ENCODE measurements around the gene METTL6. TPM values are rescaled to one million over a fixed set of nuclear protein-coding genes. Genes with fewer than 3 reads are reported as not detected.

METTL6 gene
- total RNA-seq, 2 experiments from 2014 or later = 12.7 to 23.5 TPM

- Histone ChIP-seq H2AFZ (ENCODE audit: low read length) (no peak overlapping the region), H3K4me3 (ENCODE audit: low read depth, low read length, poor library complexity, severe bottlenecking) (no peak overlapping the region), H3K4me1 (ENCODE audit: insufficient read depth, low read length, poor library complexity, severe bottlenecking) (no peaks in the 10 kb centered on the region), H3K27ac (ENCODE audit: low read depth, low read length, poor library complexity, severe bottlenecking) (no peak overlapping the region), H3K4me2 (ENCODE audit: low read length) (no peak overlapping the region), H3K9me2 (ENCODE audit: insufficient read depth, low read length) (no peaks in the 10 kb centered on the region), H3K9me3 (ENCODE audit: low read length) (no peaks in the 10 kb centered on the region), H3K36me3 (ENCODE audit: insufficient read depth, low read length) (peaks cover 42% of the 10 kb centered on the region), H3K79me2 (ENCODE audit: insufficient read depth, low read depth, low read length) (no peaks in the 10 kb centered on the region), H4K20me1 (ENCODE audit: insufficient read depth, low read length) (no peaks in the 10 kb centered on the region)
- BruUV-seq (replicated peaks) = no TSS peak
- TF ChIP-seq EZH2phosphoT487 (IDR thresholded peaks at IDR 0.05; ENCODE audit: borderline replicate concordance, low read depth, low read length) = no peak
- ChIA-PET CTCF (ENCODE audit: unreplicated experiment) (no interaction called here), POLR2A (interaction anchor here (0.6 to 1.1 kb wide), 3 partner anchors 13 to 819 kb away, joined by 3 to 4 read pairs (median 3); no protein-coding TSS in a partner anchor)
- intact Hi-C loops (cut with micrococcal nuclease; ENCODE audit: unreplicated experiment) = no loop called here
- no peak for DNase-seq (ENCODE audit: low spot score)
Observed at GRCh38 chr3:15443826-15444524, 16.6 kb upstream of the METTL6 start.

- H3K79me2 ChIP-seq (ENCODE audit: insufficient read depth, low read depth, low read length) = no peaks in the 10 kb centered on the region
- no peak overlapping the region for H3K27ac ChIP-seq (ENCODE audit: low read depth, low read length, poor library complexity, severe bottlenecking)
- H3K4me2 ChIP-seq (ENCODE audit: low read length) = no peak overlapping the region
- no peaks in the 10 kb centered on the region for H3K9me2 ChIP-seq (ENCODE audit: insufficient read depth, low read length)
- DNase-seq (ENCODE audit: low spot score) = no peak
- TF ChIP-seq CTCF (conservative IDR thresholded peaks at IDR 0.05; ENCODE audit: low read length) (no peak), EZH2phosphoT487 (IDR thresholded peaks at IDR 0.05; ENCODE audit: borderline replicate concordance, low read depth, low read length) (no peak)
- no peak overlapping the region for H2AFZ ChIP-seq (ENCODE audit: low read length)
- no peak overlapping the region for H3K4me3 ChIP-seq (ENCODE audit: low read depth, low read length, poor library complexity, severe bottlenecking)
- H3K36me3 ChIP-seq (ENCODE audit: insufficient read depth, low read length) = peaks cover 73% of the 10 kb centered on the region
- ChIA-PET CTCF (ENCODE audit: unreplicated experiment) (no interaction called here), POLR2A (interaction anchor here (0.6 kb wide), 1 partner anchor 1517 kb away, joined by 3 read pairs; no protein-coding TSS in a partner anchor)
- no peaks in the 10 kb centered on the region for H3K9me3 ChIP-seq (ENCODE audit: low read length)
- intact Hi-C loops (cut with micrococcal nuclease; ENCODE audit: unreplicated experiment) = no loop called here
- no peaks in the 10 kb centered on the region for H3K4me1 ChIP-seq (ENCODE audit: insufficient read depth, low read length, poor library complexity, severe bottlenecking)
- no peaks in the 10 kb centered on the region for H4K20me1 ChIP-seq (ENCODE audit: insufficient read depth, low read length)
- BruUV-seq (replicated peaks) = no TSS peak
Observed at GRCh38 chr3:15440891-15441290, 13.5 kb upstream of the METTL6 start.

GRCh38 chr3:15439476-15439875, 12.1 kb upstream of the METTL6 start:
- peaks cover 87% of the 10 kb centered on the region for H3K36me3 ChIP-seq (ENCODE audit: insufficient read depth, low read length)

More at GRCh38 chr3:15439476-15439875, 12.1 kb upstream of the METTL6 start:
- Histone ChIP-seq H3K4me1 (ENCODE audit: insufficient read depth, low read length, poor library complexity, severe bottlenecking) (no peaks in the 10 kb centered on the region), H3K9me2 (ENCODE audit: insufficient read depth, low read length) (no peaks in the 10 kb centered on the region), H3K9me3 (ENCODE audit: low read length) (no peaks in the 10 kb centered on the region), H4K20me1 (ENCODE audit: insufficient read depth, low read length) (0 out of 2 replicates have a peak, but pooled peaks cover 4% of the 10 kb centered on the region), H3K79me2 (ENCODE audit: insufficient read depth, low read depth, low read length) (no peaks in the 10 kb centered on the region), H3K4me2 (ENCODE audit: low read length) (no peak overlapping the region), H2AFZ (ENCODE audit: low read length) (no peak overlapping the region), H3K4me3 (ENCODE audit: low read depth, low read length, poor library complexity, severe bottlenecking) (no peak overlapping the region), H3K27ac (ENCODE audit: low read depth, low read length, poor library complexity, severe bottlenecking) (no peak overlapping the region)
- intact Hi-C loops (cut with micrococcal nuclease; ENCODE audit: unreplicated experiment) = no loop called here
- DNase-seq (ENCODE audit: low spot score) = no peak
- CTCF ChIA-PET (ENCODE audit: unreplicated experiment) = no interaction called here
- POLR2A ChIA-PET = no interaction called here
- no TSS peak for BruUV-seq (replicated peaks)
- TF ChIP-seq CTCF (conservative IDR thresholded peaks at IDR 0.05; ENCODE audit: low read length) (no peak), EZH2phosphoT487 (IDR thresholded peaks at IDR 0.05; ENCODE audit: borderline replicate concordance, low read depth, low read length) (no peak)
